ENCODE measurements around the gene KRTAP10-3.

- TF ChIP-seq, protein P1, sequence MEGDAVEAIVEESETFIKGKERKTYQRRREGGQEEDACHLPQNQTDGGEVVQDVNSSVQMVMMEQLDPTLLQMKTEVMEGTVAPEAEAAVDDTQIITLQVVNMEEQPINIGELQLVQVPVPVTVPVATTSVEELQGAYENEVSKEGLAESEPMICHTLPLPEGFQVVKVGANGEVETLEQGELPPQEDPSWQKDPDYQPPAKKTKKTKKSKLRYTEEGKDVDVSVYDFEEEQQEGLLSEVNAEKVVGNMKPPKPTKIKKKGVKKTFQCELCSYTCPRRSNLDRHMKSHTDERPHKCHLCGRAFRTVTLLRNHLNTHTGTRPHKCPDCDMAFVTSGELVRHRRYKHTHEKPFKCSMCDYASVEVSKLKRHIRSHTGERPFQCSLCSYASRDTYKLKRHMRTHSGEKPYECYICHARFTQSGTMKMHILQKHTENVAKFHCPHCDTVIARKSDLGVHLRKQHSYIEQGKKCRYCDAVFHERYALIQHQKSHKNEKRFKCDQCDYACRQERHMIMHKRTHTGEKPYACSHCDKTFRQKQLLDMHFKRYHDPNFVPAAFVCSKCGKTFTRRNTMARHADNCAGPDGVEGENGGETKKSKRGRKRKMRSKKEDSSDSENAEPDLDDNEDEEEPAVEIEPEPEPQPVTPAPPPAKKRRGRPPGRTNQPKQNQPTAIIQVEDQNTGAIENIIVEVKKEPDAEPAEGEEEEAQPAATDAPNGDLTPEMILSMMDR (IDR thresholded peaks at IDR 0.05): no peak
- TF ChIP-seq POLR2A (IDR thresholded peaks at IDR 0.05): no peak
Measured at GRCh38 chr21:44515359-44516165, 43.0 kb downstream of the KRTAP10-3 start.

Measured in right lobe of liver (tissue), 4 donors.